Sigmoid colon (tissue), 3 donors: ENCODE data around the gene PRKCA.

Source experiments
- CTCF ChIP-seq, 4 experiments: fragments of 450-650 bp in 3 of 4; fragments of 200-600 bp in 1 of 4; IDR thresholded peaks; one replicate each; pipeline ENCODE4 v1.5.1; 2016 to 2019; ENCODE audit warnings: antibody characterized with exemption in 4 of 4, mild to moderate bottlenecking in 3 of 4, moderate library complexity in 2 of 4
- POLR2A ChIP-seq, 2 donors: fragments of 450-650 bp; IDR thresholded peaks; one replicate each; pipeline ENCODE4 v1.6.1; 2016; ENCODE audit warnings: antibody characterized with exemption in 2 of 2, mild to moderate bottlenecking in 2 of 2, moderate library complexity in 2 of 2

GRCh38 chr17:66312912-66313311 is 10.5 kb downstream of the PRKCA start:
- TF ChIP-seq CTCF (IDR thresholded peaks at IDR 0.05) (no peak), POLR2A (IDR thresholded peaks at IDR 0.05) (no peak)
